GM23248 (cell line): ENCODE data around the gene ALDH1A2.

Source experiments
- EZH2 ChIP-seq: fragments of 200-600 bp; sonication (generic); IDR thresholded peaks from 2 replicates; pipeline ENCODE4 v1.6.1; 2018; ENCODE audit warnings: antibody characterized with exemption, mild to moderate bottlenecking; ENCODE audit not compliant: insufficient read depth, poor library complexity, severe bottlenecking
- EZH2phosphoT487 ChIP-seq: fragments of 200-600 bp; sonication (generic); IDR thresholded peaks from 2 replicates; pipeline ENCODE4 v1.6.1; 2018; ENCODE audit warnings: antibody characterized with exemption, moderate library complexity, mild to moderate bottlenecking, low read depth; ENCODE audit not compliant: insufficient read depth

DNA sequence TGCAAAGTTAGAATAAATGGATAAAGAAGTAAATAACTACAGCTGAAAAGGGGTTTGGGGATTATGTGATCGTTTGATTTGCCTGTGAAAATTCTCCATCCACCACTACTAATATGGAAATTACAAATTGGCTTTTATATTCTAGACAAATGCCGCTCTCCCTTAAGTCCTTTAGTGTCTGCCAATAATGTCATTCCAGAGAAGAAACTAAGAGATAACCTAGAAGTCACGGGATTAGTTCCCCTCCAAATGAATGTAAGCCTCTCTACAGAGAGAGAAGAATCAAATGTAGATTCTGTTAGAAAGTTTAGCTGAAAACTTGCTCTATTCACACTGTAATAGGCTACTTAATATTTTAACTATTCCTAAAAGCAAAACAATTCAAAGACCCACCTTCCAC is 92.0 kb downstream of the ALDH1A2 start:
- TF ChIP-seq EZH2 (no peak), EZH2phosphoT487 (no peak)
